GM15510 (cell line): ENCODE data around the gene BRD1.

Experiments
- POLR2A ChIP-seq: IDR thresholded peaks from 3 replicates; pipeline ENCODE4 v1.6.1; 2011; ENCODE audit warnings: borderline replicate concordance; ENCODE audit not compliant: insufficient read length; ENCODE audit errors: extremely low read depth

Gene BRD1

DNA sequence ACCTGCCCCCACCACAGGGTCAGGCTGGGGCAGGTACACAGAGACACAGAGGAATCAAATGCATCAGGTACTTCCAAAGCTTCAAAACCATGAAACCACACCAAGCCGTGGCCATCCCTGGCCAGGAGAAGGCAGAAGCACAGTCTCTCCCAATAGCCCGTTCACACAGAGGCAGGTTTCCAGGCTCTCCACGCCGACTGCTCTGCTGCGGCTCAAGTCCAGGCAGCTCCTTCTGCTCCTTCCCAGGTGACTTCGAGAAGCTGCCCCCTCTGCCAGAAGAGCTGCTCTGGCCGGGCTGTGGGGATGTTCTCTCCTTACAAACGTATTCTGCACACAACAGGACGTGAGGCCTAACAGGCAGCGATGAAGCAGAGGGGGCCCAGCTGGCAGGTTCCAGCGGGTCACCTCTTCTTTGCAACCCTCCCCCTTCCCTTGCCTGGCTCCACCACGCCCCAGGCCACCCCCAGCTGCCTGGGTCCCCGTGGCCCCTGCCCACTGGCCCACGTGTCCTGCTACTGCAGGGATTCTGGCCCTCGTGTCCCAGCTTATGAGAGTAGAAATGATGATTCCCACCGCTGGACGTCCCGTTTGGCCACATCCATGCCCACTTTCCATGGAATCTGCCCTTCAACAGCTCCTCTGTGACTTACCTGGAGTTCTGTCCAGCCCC is 26.1 kb downstream of the BRD1 start:
- no peak for TF ChIP-seq POLR2A

- no peak for TF ChIP-seq POLR2A
These were observed 27.1 kb downstream of the BRD1 start for GRCh38 chr22:49800408-49801238.

- TF ChIP-seq POLR2A: no peak
These were observed 28.1 kb downstream of the BRD1 start for GRCh38 chr22:49799431-49800075.

DNA sequence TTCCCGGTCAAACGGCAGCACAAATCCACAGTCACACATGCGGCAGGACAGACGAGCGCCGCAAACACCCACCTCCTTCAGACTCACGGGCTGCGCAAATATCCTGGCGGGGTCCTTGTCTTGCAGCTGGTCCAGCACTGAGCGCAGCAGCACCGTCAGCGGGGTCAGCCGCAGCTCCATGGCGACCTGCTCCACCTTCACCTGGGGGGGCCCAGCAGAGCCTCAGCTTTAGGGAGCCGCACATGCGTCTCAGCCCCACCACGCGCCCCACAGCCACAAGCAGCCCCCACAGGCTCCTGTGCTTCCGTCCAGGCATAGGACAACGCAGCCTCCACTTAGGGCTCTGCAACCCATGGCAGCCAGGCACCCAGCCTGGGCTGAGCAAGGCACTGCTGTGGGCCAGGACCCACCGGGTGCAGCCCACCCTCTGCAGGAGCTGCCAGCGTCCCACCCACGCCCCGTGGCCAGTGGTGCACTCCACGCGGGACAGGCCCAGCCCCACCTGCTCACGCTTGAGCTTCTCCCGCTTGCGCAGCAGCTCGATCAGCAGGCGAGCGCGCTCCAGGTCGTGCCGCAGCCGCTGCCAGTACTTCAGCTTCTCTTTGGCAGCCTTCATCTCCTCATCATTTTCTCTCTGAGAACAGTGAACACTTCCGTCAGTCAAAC is 29.1 kb downstream of the BRD1 start:
- TF ChIP-seq POLR2A: no peak

DNA sequence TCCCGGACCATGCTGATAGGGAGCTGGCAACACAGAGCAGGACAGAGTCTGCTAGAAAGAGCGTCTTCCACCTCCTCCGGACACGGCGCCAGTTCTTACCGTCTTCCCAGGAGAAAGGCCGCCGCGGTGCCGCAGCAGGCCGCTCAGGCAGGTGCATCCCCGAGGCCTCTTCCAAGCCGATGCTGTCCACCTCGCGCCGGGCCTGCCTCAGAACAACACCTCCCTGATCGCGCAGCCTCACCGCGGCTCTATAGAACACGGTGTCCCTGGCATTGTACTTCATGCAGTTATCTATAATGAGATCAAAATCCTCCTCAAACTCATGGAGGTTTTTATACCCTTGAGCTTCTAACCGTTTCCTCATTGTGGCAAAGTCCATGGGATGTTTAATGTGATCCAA is 30.0 kb downstream of the BRD1 start:
- TF ChIP-seq POLR2A: no peak

DNA sequence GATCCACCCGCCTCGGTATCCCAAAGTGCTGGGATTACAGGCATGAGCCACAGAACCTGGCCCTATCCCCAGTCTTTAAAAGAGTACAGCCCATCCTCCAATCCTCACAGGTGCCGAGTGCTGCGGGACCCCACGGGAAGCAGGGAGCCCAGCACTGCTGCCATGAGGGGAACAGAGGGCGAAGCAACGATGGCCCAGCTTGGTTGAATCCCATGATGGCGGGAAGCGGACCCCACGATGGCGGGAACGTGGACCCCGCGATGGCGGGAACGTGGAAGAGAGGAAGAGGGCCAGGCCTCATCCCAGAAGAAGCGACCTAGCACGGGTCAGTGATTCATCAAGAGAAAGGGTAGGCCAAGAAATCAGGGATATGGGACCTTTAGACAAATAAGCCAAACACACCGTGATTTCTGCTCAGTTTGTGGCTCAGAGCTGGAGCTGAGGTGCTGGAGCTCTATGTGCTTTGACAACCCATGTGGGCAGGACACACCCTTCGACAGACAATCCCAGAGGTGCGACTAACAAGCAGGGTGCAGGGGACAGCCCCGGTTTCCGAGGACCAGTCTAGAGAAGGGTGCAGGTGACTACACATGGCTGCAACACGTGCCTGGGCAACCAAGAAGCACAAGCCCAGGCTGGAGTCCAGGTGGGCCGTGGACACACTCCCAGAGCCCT is 30.9 kb downstream of the BRD1 start:
- TF ChIP-seq POLR2A: no peak

- TF ChIP-seq POLR2A: no peak
These were observed 32.2 kb downstream of the BRD1 start for GRCh38 chr22:49795521-49795920.

- no peak for TF ChIP-seq POLR2A
These were observed 33.8 kb downstream of the BRD1 start for GRCh38 chr22:49793871-49794270.

- TF ChIP-seq POLR2A: no peak
These were observed 34.4 kb downstream of the BRD1 start for GRCh38 chr22:49793296-49793695.

- TF ChIP-seq POLR2A: no peak
These were observed 35.6 kb downstream of the BRD1 start for GRCh38 chr22:49792107-49792506.

- no peak for TF ChIP-seq POLR2A
These were observed 36.0 kb downstream of the BRD1 start for GRCh38 chr22:49791682-49792081.

DNA sequence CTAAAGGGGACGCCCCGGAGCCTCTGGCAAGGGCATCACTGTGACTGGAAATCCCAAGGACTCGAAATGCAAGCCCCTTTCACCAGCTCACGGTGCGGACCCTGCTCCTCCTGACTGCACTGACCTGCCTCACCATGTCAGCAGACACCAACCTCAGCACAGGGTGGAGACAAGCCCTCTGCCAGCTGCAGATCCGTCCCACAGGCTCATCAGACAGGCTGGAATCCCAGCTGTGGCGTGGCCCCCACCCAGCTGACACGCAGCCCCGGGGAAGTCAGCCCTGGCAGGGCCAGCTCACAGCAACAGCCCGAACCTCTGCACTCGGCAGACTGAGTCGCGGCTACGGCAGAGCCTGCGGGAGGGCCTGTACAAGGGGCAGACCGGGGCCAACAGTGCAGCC is 36.8 kb downstream of the BRD1 start:
- TF ChIP-seq POLR2A: no peak

DNA sequence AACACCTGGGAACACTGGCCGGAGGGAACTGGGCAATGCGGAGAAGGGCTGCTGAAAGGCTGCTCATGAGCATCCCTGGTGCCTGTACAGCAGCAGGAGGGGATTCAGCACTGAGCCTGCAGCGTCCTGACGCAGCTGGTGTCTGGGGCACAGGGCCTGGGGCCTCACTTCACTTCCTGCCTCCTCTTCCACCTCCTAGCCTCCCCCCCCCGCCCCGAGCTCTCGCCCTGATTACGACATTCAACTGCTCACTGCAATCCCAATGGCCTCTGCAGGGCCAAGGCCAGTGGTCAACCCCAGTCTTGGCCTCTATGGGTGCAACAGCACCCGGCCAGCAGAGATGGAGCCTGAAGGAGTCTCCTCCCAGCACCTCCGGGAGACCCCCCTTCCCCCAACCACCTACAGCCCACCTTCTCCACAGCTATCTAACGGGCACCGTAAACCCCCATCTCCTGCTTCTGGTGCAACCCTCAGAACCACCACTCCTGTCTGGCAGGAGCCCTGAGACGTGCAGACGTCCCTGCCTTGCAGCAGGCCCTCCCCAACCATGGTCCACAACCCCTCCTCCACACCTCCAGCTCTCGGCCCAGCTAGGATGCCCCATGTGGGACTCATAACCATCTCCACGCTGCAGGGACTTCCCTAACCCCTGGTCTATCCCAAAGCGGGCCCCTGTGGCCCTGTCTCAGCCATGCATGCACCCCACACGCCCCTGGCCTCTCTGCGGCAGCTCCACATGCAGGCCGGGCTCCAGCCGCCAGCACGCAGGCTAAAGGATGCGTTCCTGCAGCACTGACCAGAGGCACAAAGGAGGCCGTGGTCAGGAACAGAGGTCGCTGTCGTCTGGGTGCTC is 38.2 kb downstream of the BRD1 start:
- TF ChIP-seq POLR2A: no peak

GRCh38 chr22:49788504-49788903 is 39.2 kb downstream of the BRD1 start:
- no peak for TF ChIP-seq POLR2A
